DMS153 (cell line): ENCODE data around the gene HS3ST4.
"Not testable (repeated sequence)": the region's sequence is repeated elsewhere in the genome, so short reads cannot be mapped to it uniquely, and the experiment has no call there.

Source experiments
- DNase-seq: peaks from one replicate; lab custom pipeline; 2025; lab: John Stamatoyannopoulos, UW

HS3ST4 gene

DNA sequence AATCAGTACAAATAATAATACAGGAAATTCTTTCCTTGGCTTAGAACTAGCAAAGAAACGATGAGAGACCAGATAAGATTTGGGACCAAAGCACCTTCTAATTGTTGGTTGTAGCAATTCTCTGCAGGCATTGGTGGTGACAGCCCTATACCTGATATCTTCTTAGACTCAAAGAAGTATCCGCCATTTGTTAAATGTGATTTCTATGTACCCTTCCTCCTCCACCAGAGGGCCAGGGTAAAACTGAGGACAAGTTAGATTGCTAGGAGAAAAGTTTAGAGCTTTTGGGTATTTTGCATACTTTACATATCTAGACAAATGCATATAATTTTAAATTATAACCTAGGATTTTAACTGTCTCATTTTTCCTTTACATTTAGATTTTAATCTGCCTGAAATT is 304.3 kb downstream of the HS3ST4 start:
- no peak for DNase-seq

GRCh38 chr16:26005336-26005735 is 313.6 kb downstream of the HS3ST4 start:
- no peak for DNase-seq

DNA sequence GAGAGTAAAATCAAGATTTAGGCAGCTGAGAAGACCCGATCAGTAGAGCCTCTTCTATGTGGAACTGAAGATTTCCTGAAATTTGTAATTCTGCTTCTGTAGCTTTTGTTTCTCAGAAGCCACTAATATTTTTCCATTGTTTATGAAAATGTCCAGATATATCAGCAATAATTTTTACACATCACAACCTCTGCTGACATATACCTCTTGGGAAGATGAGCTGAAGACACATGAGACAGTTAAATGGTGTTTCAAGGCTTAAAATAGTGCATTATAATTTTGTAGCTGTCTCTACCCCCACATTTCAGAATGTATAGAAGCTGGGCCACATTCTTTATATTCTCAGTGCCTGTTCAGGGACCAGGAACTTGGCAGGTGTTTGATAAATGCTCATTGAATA is 320.6 kb downstream of the HS3ST4 start:
- no peak for DNase-seq

DNA sequence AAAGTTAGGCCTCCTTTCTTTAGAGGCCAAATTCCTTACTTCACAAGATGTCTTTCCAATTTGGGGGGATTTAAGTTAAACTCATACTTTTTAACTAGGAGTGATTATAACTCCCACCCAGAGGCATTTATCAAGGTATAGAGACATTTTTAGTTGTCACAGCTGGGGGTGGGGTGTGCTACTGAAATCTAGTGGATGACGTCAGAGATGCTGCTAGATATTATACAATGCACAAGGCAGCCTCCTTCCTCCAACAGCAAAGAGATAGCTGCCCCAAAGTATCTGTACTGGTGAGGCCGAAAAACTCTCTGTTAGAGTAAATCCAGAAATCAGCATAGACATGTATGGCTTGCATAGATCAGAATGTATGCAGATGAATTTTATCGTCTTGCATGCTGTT is 324.0 kb downstream of the HS3ST4 start:
- no peak for DNase-seq

GRCh38 chr16:26016989-26017388 is 325.2 kb downstream of the HS3ST4 start:
- no peak for DNase-seq

- peak; percentile 66 for DNase-seq
Measured at GRCh38 chr16:26019381-26020242, 327.9 kb downstream of the HS3ST4 start.

- DNase-seq, result no peak
Measured at GRCh38 chr16:26026709-26027450, 335.1 kb downstream of the HS3ST4 start.

DNA sequence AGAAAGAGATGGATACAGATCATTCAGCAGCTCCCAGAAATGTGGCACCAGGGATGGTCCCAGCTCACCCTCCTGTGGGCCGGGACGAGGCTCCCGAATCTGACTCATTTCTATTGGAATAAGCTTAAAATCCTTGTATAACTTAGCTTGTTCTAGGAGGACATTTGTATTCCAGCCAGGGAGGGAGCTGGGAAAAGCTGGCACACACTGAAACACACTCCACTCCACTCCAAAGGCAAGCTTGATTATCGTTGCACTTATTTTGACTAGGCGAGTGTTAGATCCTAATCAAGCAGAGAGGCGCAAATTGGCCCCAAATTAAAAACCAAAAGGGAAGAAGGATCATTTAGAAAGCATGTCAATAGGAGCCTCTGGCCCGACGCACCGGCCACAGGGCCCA is 339.5 kb downstream of the HS3ST4 start:
- DNase-seq, result no peak

DNA sequence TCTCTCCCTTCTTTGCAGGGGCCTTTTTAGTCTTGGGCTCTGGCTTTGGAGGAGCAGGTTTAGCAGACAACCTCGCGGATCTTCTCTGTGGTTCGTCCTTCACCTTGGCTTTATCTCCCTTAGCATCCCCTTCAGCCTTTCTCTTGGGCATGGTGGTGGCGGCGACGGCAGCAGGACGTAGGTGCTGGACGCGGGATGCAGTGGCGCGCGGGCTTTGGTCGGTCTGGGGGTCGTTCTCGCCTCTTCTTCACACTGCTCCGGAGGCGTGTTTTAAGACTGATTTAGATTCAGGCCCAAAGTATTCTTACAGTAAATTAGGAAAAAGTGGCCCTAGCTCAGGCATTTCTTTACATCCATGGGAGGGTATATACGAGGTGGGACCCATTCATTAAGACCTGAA is 340.9 kb downstream of the HS3ST4 start:
- not testable (repeated sequence) for DNase-seq

DNA sequence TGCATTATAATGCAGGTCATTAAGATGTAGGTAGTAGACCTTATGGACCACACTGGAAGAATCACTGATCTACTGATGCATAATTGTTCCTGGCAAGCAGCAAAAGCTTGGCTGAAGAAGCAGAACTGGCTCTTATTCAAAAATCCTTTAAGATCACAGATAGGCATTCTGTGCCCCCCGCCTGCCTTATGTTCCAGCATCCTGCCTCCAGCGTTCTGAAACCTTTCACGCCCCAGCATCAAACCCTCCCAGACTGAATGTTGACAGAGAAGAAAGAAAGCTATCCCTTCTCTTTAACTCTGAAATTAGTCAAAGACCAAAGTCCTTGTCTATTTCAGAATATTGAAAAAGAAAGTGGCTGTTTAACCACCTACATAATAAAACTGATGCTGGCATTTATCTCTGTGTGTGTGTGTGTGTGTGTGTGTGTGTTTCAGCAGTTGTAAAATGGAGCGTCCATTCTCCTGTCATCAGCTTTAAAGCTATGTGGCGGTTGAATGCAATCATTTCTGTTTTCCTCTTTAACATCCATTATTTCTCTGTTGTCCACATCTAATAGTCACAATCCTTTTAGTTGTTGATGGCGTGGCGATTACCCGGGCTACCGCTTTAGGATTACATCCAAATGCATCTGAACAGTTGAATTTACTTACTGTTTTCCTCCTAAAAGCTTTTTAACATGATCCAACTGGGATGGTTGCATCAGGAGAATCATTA is 350.4 kb downstream of the HS3ST4 start:
- no peak for DNase-seq

DNA sequence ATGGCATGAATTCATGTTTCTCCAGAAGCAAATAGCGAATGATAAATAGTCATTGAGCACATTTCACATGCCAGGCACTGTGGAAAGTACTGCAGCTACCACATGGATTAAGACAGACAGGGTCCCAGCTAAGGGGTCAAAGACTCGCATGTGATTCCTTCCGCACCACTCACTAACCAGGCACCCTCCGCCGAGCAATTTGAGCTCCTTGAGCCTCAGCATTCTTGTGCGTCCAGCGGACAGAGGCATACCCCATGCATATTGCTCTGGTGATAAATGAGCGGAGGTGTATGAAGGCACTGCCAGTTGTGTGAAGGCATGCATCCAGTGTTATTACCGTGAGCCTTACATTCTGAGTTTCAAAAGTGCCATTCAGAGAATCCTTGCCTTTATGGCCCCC is 358.7 kb downstream of the HS3ST4 start:
- DNase-seq, result no peak

GRCh38 chr16:26051063-26051462 is 359.3 kb downstream of the HS3ST4 start:
- no peak for DNase-seq

DNA sequence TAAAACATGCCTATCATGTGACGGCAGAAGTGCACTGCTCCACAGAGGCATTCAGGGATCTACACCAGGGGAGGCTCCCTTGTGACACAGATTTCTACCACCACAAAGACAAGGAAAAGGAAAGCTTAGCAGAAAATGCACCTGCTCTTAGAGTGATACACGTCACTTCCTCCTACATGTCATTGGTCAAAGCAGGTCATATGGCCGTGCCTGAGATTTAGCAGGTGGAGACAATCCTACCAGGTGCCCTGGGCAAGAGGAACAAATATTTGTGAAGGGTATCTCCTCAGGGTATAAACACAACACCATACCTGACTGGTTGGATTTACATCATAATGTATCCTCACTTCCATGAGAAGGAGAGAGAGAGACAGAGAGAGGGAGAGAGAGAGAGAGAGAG is 362.1 kb downstream of the HS3ST4 start:
- DNase-seq, result no peak

DNA sequence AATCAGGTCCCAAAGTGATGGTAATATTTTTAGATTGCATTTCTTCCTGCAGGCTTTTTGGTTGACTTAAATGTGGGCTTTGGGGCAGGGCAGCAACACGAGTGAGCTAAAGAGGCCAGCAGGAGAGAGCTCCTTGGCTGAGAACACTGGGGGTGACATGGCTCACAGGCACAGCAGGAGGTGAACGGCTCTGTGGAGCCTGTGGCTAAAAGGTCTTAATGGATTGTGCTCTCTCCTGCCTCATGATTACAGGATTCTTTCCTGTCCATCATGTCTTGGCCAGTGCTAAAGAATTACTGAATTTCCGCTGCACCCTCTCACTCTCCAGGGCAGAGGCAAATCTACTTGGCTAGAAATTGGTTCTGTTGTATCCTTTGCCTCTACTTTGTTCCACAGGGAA is 366.6 kb downstream of the HS3ST4 start:
- DNase-seq, result no peak

GRCh38 chr16:26070302-26071100 is 378.7 kb downstream of the HS3ST4 start:
- DNase-seq, result peak; percentile 47

DNA sequence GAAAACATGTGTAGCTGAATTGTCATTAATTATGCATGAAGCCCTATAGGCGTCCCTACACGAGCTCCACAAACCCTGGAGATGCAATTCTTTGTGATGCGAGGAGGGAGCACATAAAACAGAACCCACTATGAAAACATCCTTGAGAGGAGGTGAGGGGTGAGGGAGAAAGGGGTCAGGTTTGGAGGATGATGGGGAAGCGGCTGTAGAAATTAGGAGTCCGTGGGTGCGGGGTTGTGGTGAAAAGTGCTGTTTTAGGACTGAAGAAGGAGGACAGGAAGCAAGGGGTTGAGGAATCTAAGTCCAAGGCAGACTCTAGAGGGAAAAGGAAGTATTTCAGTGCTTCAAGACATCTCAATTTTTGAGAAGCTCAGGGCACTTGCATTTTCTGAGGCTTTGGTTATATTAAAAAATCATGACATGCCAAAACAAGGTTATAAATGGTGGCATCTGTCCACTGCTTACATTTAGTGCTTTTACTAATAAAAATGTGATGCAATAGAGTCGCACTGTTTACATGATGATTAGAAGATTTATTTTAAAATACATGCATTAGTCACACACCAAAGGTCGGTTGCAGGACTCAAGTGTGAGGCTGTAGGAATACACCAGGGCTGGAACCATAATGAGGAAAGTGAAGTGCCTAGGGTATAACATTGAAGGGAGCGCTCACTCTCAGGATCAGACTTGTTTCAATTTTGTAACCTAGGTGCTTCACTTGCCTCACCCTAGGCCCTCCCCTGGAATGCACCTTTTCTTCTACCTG is 379.5 kb downstream of the HS3ST4 start:
- DNase-seq, result no peak

DNA sequence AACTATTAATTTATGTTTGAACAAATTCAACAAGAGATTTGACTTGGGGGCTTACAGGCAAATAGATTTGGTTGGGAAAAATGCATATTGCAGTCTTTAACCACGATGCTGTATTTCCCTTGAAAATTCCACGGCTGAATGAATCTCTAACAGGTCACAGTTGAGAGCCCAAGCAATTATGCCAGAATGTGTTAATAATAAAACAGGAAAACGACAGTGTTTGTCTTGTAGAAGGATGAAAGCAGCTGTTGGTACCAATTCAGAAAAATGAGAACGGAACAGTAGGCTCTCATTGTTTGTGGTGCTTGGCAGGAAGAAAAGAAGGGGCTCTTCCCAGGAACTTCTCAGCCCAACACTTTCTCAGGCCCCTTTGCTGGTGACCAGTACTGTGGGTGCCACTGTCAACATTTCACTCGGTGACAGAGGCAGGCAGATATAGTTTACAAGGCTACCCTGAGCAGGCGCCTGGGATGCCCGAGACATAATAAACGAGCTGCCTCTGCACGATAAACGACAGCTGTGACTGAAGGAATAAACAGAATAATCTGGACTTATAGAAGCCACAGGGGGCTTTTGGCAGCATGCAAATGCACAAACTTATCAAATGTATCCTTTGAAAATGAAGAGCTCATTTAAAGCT is 387.1 kb downstream of the HS3ST4 start:
- peak; percentile 75 for DNase-seq

DNA sequence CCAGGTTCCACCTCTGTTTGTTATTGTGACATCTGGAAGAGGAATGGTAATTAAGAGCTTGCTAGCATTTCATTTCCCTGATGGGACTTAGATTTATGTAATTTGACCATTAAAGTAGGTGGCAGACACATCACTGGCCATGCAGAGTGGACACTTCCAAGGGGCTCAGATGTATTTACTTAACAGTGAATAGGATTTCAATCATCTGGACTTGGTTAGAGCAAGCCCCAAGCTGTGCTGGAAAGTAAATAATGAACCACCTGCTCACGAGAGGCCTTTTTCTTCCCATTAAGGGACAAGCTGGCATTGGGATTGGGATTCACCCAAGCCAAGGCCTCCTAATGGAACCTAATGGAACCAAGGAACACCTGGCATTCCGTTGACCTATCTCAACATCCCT is 395.3 kb downstream of the HS3ST4 start:
- peak; percentile 94 for DNase-seq

DNA sequence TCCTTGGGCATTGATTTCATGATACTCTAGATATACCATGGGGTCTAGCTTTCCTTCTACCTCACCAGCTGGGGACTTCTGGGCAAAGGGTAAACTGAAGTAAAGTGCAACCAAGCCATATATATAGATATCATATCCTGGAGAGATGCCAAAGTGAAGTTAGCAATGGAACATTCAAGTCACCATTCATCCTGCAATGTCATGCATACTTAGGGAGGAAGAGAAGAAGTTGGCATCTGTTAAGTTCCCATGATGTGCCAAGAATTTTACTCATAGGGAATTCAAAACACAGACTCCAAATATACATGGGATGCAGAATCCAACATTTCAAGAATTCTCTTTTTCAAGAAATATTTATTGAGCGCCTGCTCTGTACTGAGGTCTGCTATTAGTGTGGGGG is 399.8 kb downstream of the HS3ST4 start:
- DNase-seq, result no peak

GRCh38 chr16:26098206-26098605 is 406.4 kb downstream of the HS3ST4 start:
- not testable (repeated sequence) for DNase-seq

- DNase-seq, result no peak
Measured at GRCh38 chr16:26102369-26102768, 410.6 kb downstream of the HS3ST4 start.
